ENCODE measurements around the gene MAMDC2. TPM values are rescaled to one million over a fixed set of nuclear protein-coding genes. Genes with fewer than 3 reads are reported as not detected.

MAMDC2 gene
- total RNA-seq, 6 experiments from 2014 or later = 4.0 to 16.6 (median 13.9) TPM

- Mint-ChIP-seq H3K36me3 (ENCODE audit: low read depth) (peaks cover 4% of the 10 kb centered on the region; the same call in 1 of the 2 replicates), H3K9me3 (no peaks in the 10 kb centered on the region), H3K27ac (peak overlapping the region; percentile 45), H3K27me3 (ENCODE audit: insufficient read depth) (no peaks in the 10 kb centered on the region), H3K4me1 (ENCODE audit: low read depth) (peaks cover 91% of the 10 kb centered on the region), H3K4me3 (no peak overlapping the region)
- no peak for TF ChIP-seq CTCF (IDR thresholded peaks at IDR 0.05)
- peak; percentile 45 for DNase-seq
Measured at GRCh38 chr9:70117835-70118319, 74.2 kb downstream of the MAMDC2 start.

DNA sequence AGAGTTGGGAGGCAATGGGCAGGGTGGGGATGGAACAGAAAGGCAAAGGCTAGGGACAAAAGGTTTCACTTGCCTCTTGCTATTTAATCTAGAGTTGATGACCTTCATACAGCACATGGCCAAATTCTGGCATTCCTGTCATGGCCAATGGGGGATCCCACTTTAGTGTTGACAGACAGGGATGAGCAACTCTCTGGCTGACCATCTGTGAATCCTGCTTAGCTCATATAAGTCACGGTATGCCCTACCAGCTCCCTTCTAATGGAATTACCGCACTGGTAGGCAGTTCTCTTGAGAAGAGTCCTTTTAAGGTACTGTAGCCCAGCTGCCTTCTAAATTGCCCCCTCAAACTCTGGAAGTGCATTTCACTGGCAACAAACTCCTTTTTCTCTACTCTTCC, 76.1 kb downstream of the MAMDC2 start:
- H3K9me3 Mint-ChIP-seq = no peaks in the 10 kb centered on the region
- H3K4me1 Mint-ChIP-seq (ENCODE audit: low read depth) = peaks cover 76% of the 10 kb centered on the region
- TF ChIP-seq CTCF (IDR thresholded peaks at IDR 0.05) = no peak
- peaks cover 4% of the 10 kb centered on the region; the same call in 1 of the 2 replicates for H3K36me3 Mint-ChIP-seq (ENCODE audit: low read depth)
- no peaks in the 10 kb centered on the region for H3K27me3 Mint-ChIP-seq (ENCODE audit: insufficient read depth)
- H3K27ac Mint-ChIP-seq = 0 out of 2 replicates have a peak overlapping the region, but pooled peaks have one; percentile 75
- H3K4me3 Mint-ChIP-seq = no peak overlapping the region
- no peak for DNase-seq

DNA sequence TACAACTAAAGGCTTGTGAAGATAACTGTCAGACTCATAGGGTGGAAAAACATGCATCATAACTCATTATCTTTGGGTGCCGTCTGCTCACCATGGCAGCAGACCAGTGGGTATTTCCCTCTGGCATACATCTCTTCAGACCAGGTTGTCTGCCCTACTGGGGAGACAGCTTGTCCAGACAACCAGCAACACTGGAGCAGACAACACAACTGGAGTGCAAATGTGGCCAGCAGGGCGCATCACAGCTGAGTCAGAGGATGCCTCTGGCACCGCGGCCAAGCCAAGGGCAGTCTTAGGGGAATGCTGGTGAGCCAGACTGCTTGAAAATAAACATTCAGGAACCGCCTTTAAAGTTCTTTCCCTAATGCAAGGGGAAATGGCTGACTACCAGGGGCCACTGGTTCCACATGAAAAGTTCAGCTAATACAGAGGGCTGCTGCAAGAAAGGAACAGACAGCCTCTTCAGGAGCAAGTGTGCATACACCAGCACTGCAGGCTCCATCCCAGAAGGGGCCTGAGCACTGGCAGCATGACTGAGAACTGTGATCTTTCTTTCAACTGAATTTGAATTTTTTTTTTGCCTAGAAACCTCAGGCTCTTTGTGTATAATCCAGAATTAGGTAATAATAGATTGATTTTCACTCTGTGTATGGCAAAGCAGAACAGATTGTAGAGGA, 77.3 kb downstream of the MAMDC2 start:
- TF ChIP-seq CTCF (IDR thresholded peaks at IDR 0.05) = peak; percentile 73
- peak overlapping the region; percentile 29; the same call in 1 of the 2 replicates for H3K4me3 Mint-ChIP-seq
- peaks cover 64% of the 10 kb centered on the region for H3K4me1 Mint-ChIP-seq (ENCODE audit: low read depth)
- peak overlapping the region; percentile 75 for H3K27ac Mint-ChIP-seq
- H3K9me3 Mint-ChIP-seq = no peaks in the 10 kb centered on the region
- peak; percentile 95 for DNase-seq
- peaks cover 4% of the 10 kb centered on the region; the same call in 1 of the 2 replicates for H3K36me3 Mint-ChIP-seq (ENCODE audit: low read depth)
- H3K27me3 Mint-ChIP-seq (ENCODE audit: insufficient read depth) = no peaks in the 10 kb centered on the region

- no peak for DNase-seq
- Mint-ChIP-seq H3K36me3 (ENCODE audit: low read depth) (peaks cover 3% of the 10 kb centered on the region; the same call in 1 of the 2 replicates), H3K27me3 (ENCODE audit: insufficient read depth) (no peaks in the 10 kb centered on the region), H3K27ac (peak overlapping the region; percentile 29; the same call in 1 of the 2 replicates), H3K9me3 (no peaks in the 10 kb centered on the region), H3K4me3 (no peak overlapping the region), H3K4me1 (ENCODE audit: low read depth) (peaks cover 63% of the 10 kb centered on the region)
- TF ChIP-seq CTCF (IDR thresholded peaks at IDR 0.05) = no peak
Measured at GRCh38 chr9:70121818-70122436, 78.3 kb downstream of the MAMDC2 start.

DNA sequence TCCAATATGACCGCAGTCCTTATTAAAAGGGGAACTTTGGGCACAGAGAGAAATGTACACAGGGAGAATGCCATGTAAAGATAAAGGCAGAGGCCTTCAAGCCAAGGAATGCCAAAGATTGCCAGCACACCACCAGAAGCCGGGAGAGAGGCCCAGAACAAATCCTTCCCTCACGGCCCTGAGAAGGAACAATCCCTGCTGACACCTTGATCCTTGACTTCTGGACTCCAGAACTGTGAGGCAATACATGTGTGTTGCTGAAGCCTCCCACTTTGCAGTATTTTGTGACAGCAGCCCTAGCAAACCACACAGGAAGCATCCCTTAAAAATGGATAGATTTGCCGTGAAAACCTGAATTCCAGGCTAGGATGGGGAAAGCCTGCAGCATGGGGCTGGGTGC, 80.0 kb downstream of the MAMDC2 start:
- Mint-ChIP-seq H3K4me3 (no peak overlapping the region), H3K36me3 (ENCODE audit: low read depth) (no peaks in the 10 kb centered on the region), H3K27me3 (ENCODE audit: insufficient read depth) (no peaks in the 10 kb centered on the region), H3K27ac (no peak overlapping the region), H3K9me3 (no peaks in the 10 kb centered on the region), H3K4me1 (ENCODE audit: low read depth) (peaks cover 49% of the 10 kb centered on the region)
- no peak for DNase-seq
- no peak for TF ChIP-seq CTCF (IDR thresholded peaks at IDR 0.05)
